ENCODE data around the gene SNW1. TPM values are rescaled to one million over a fixed set of nuclear protein-coding genes. Genes with fewer than 3 reads are reported as not detected.
A peak's percentile ranks its signal among the peaks of the same experiment; 100 is the strongest.

The SNW1 gene
- total RNA-seq, 1 experiment from 2014 or later, result 233 TPM

DNA sequence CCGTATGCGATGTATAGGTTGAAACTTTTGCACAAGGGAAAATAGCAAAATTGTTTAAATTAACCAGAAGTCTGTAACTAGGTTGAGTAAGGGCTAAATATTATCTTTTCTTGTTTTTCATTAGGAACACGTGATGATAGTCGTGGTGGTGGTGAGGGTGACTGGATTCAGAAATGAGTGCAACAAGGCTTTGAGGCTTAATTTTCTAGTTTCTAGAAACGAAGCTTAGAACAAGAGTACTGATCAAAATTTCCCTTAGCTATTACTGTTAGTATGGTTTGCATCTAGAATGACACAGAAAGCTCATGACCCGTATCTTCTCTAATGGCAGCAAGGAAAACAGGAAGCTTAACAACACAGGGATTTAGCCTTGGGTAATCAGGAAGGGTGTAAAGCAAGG is 46.0 kb downstream of the SNW1 start:
- Histone ChIP-seq H3K27ac (no peak overlapping the region), H3K4me3 (no peak overlapping the region), H3K36me3 (ENCODE audit: low read depth) (peaks cover 81% of the 10 kb centered on the region), H3K79me2 (ENCODE audit: low read depth) (peaks cover 39% of the 10 kb centered on the region), H3K27me3 (ENCODE audit: insufficient read depth, low read depth) (no peaks in the 10 kb centered on the region), H3K9me3 (ENCODE audit: insufficient read depth, low read depth) (no peaks in the 10 kb centered on the region; the same call in 1 of the 2 replicates), H3K4me2 (no peak overlapping the region), H3K9me2 (ENCODE audit: insufficient read depth) (no peaks in the 10 kb centered on the region), H3F3A (ENCODE audit: insufficient read depth, low read depth) (peaks cover 70% of the 10 kb centered on the region), H4K20me1 (ENCODE audit: insufficient read depth) (peaks cover 55% of the 10 kb centered on the region), H2AFZ (no peak overlapping the region), H3K4me1 (replicated peaks; ENCODE audit: insufficient read depth) (peaks cover 5% of the 10 kb centered on the region; the same call in 1 of the 2 replicates)
- no TSS peak for BruUV-seq (replicated peaks)
- POLR2A ChIA-PET (ENCODE audit: unreplicated experiment), result no interaction called here
- CTCF ChIA-PET, result no interaction called here
- no peak for DNase-seq
- TF ChIP-seq, protein P1, sequence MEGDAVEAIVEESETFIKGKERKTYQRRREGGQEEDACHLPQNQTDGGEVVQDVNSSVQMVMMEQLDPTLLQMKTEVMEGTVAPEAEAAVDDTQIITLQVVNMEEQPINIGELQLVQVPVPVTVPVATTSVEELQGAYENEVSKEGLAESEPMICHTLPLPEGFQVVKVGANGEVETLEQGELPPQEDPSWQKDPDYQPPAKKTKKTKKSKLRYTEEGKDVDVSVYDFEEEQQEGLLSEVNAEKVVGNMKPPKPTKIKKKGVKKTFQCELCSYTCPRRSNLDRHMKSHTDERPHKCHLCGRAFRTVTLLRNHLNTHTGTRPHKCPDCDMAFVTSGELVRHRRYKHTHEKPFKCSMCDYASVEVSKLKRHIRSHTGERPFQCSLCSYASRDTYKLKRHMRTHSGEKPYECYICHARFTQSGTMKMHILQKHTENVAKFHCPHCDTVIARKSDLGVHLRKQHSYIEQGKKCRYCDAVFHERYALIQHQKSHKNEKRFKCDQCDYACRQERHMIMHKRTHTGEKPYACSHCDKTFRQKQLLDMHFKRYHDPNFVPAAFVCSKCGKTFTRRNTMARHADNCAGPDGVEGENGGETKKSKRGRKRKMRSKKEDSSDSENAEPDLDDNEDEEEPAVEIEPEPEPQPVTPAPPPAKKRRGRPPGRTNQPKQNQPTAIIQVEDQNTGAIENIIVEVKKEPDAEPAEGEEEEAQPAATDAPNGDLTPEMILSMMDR (conservative IDR thresholded peaks at IDR 0.05), result no peak
- no peak for TF ChIP-seq EZH2 (IDR thresholded peaks at IDR 0.05; ENCODE audit: low read depth)
- intact Hi-C loops (cut with micrococcal nuclease; ENCODE audit: unreplicated experiment), result loop anchor here (1.0 kb wide), 1 partner anchor 14 kb away; no protein-coding TSS in a partner anchor

DNA sequence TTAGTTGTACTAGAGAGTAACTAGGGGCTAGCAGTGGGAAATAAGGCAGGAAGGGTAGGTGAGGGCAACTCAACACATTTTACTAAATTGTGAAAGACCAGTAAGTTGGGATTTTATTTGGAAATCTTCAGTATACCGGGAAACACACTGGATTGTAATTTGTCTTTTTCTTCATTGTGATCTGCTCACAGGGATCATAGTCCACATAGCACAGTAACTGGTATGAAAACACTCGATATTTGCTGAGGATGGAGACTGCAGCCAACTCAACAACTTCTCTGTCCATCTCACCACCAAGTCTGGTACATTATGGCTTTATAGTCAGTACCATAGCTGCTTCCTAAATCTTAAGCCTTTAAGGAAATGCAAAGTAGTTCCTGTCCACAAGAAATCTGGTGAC is 50.6 kb downstream of the SNW1 start:
- CTCF ChIA-PET, result no interaction called here
- no peak for TF ChIP-seq EZH2 (IDR thresholded peaks at IDR 0.05; ENCODE audit: low read depth)
- TF ChIP-seq, protein P1 (conservative IDR thresholded peaks at IDR 0.05), result no peak
- peak overlapping the region; percentile 86 for H3K4me2 ChIP-seq

DNA sequence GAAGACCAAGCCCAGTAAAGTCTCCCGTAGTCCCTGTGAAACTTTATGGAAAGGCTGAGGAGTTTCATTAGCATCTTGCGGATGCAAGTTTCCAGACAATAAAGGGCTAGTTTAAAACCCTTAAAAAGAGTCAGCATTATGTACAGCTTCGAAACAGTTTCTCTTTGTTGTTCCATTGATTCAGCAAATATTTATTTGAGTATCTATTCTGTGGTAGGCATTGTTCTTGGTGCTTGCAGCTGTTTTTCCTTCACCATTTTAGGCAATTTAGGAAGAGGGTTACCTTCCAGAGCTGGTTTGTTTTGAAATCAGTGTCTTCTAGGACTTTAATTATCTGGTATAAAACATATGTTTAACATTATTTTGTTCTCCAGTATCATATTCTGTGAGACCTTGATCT is 51.5 kb downstream of the SNW1 start:
- H3K4me2 ChIP-seq, result peak overlapping the region; percentile 86
- H3K4me1 ChIP-seq (replicated peaks; ENCODE audit: insufficient read depth), result peaks cover 25% of the 10 kb centered on the region
- peaks cover 24% of the 10 kb centered on the region; the same call in 1 of the 2 replicates for H3F3A ChIP-seq (ENCODE audit: insufficient read depth, low read depth)
- no peak for DNase-seq
- H2AFZ ChIP-seq, result no peak overlapping the region
- no TSS peak for BruUV-seq (replicated peaks)
- H3K27ac ChIP-seq, result no peak overlapping the region
- peak overlapping the region; percentile 74 for H3K4me3 ChIP-seq
- peaks cover 82% of the 10 kb centered on the region for H3K79me2 ChIP-seq (ENCODE audit: low read depth)
- TF ChIP-seq, protein P1 (conservative IDR thresholded peaks at IDR 0.05), result no peak
- TF ChIP-seq EZH2 (IDR thresholded peaks at IDR 0.05; ENCODE audit: low read depth), result no peak
- no peaks in the 10 kb centered on the region for H3K9me3 ChIP-seq (ENCODE audit: insufficient read depth, low read depth)
- peaks cover 32% of the 10 kb centered on the region for H3K36me3 ChIP-seq (ENCODE audit: low read depth)
- ChIA-PET POLR2A (ENCODE audit: unreplicated experiment) (interaction anchor here (0.6 to 0.7 kb wide), 2 partner anchors 187 to 235 kb away, joined by 5 to 7 read pairs; no protein-coding TSS in a partner anchor), CTCF (no interaction called here)
- no peaks in the 10 kb centered on the region for H3K9me2 ChIP-seq (ENCODE audit: insufficient read depth)
- H4K20me1 ChIP-seq (ENCODE audit: insufficient read depth), result peaks cover 43% of the 10 kb centered on the region
- intact Hi-C loops (cut with micrococcal nuclease; ENCODE audit: unreplicated experiment), result loop anchor here (2.0 to 10.0 kb wide), 4 partner anchors 142 to 555 kb away; partner anchors contain the start of genes GSTZ1 and POMT2
- no peaks in the 10 kb centered on the region for H3K27me3 ChIP-seq (ENCODE audit: insufficient read depth, low read depth)

More for the DNA sequence above, 50.6 kb downstream of the SNW1 start:
- Histone ChIP-seq H4K20me1 (ENCODE audit: insufficient read depth) (peaks cover 53% of the 10 kb centered on the region), H3K4me3 (no peak overlapping the region), H3K79me2 (ENCODE audit: low read depth) (peaks cover 83% of the 10 kb centered on the region), H3K9me3 (ENCODE audit: insufficient read depth, low read depth) (no peaks in the 10 kb centered on the region), H3K9me2 (ENCODE audit: insufficient read depth) (no peaks in the 10 kb centered on the region), H3K4me1 (replicated peaks; ENCODE audit: insufficient read depth) (peaks cover 25% of the 10 kb centered on the region), H3K27ac (no peak overlapping the region), H3K27me3 (ENCODE audit: insufficient read depth, low read depth) (no peaks in the 10 kb centered on the region), H3F3A (ENCODE audit: insufficient read depth, low read depth) (peaks cover 33% of the 10 kb centered on the region), H2AFZ (no peak overlapping the region), H3K36me3 (ENCODE audit: low read depth) (peaks cover 40% of the 10 kb centered on the region)
- no TSS peak for BruUV-seq (replicated peaks)
- DNase-seq, result no peak
- POLR2A ChIA-PET (ENCODE audit: unreplicated experiment), result interaction anchor here (0.6 kb wide), 1 partner anchor 9 kb away, joined by 8 read pairs; no protein-coding TSS in a partner anchor
- intact Hi-C loops (cut with micrococcal nuclease; ENCODE audit: unreplicated experiment), result no loop called here

Data from PC-9 (cell line).